Endothelial cell of umbilical vein (primary cell): ENCODE measurements around the gene CCDC9B.

Source experiments
- CTCF ChIP-seq, 2 donors: IDR thresholded peaks; 1 replicate in 1 of 2; 2 replicates in 1 of 2; pipeline ENCODE4 v1.5.1; 2011; ENCODE audit warnings: low read length in 2 of 2, mild to moderate bottlenecking in 2 of 2, moderate library complexity in 2 of 2, control low read depth in 1 of 2, inconsistent platforms in 1 of 2, low read depth in 1 of 2; ENCODE audit not compliant: insufficient read depth in 1 of 2; ENCODE audit errors: extremely low read depth in 1 of 2
- EZH2 ChIP-seq: IDR thresholded peaks from 2 replicates; pipeline ENCODE4 v1.6.1; 2012; ENCODE audit warnings: borderline replicate concordance, low read depth, mild to moderate bottlenecking, moderate library complexity, low read length, inconsistent platforms; ENCODE audit not compliant: severe bottlenecking
- FOS ChIP-seq: IDR thresholded peaks from 2 replicates; pipeline ENCODE4 v1.6.1; 2011; ENCODE audit warnings: mild to moderate bottlenecking, low read length, moderate library complexity, borderline replicate concordance; ENCODE audit not compliant: insufficient read depth
- MYC ChIP-seq: IDR thresholded peaks from one replicate; pipeline ENCODE4 v1.6.1; 2011; ENCODE audit warnings: mild to moderate bottlenecking, low read depth, low read length
- POLR2A ChIP-seq: IDR thresholded peaks from 2 replicates; pipeline ENCODE4 v1.6.1; 2012; ENCODE audit warnings: low read depth, mild to moderate bottlenecking, control low read depth, low read length
- POLR2AphosphoS5 ChIP-seq: IDR thresholded peaks from 2 replicates; pipeline ENCODE4 v1.6.1; 2012; ENCODE audit warnings: low read depth, mild to moderate bottlenecking, control low read depth, low read length, moderate library complexity; ENCODE audit not compliant: insufficient read depth
- TF ChIP-seq, protein P1 (sequence below): IDR thresholded peaks from 2 replicates; pipeline ENCODE4 v1.6.1; 2011; ENCODE audit not compliant: insufficient read depth, insufficient read length

- TF ChIP-seq CTCF (IDR thresholded peaks at IDR 0.05; ENCODE audit: extremely low read depth in 1 of 2, insufficient read depth in 1 of 2, low read depth in 1 of 2, low read length in 2 of 2) (no peak), POLR2A (no peak), FOS (no peak), EZH2 (no peak), MYC (no peak), POLR2AphosphoS5 (no peak)
- TF ChIP-seq, protein P1, sequence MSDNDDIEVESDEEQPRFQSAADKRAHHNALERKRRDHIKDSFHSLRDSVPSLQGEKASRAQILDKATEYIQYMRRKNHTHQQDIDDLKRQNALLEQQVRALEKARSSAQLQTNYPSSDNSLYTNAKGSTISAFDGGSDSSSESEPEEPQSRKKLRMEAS, result no peak
These were observed 53.9 kb downstream of the CCDC9B start for GRCh38 chr15:40286794-40287193.
